Measurements from ENCODE around the gene KLF15.

Gene KLF15

GRCh38 chr3:126373682-126374601, 16.7 kb upstream of the KLF15 start:
- no peak overlapping the region for H3K4me3 ChIP-seq (ENCODE audit: low read depth, low read length)
- TF ChIP-seq CTCF (IDR thresholded peaks at IDR 0.05; ENCODE audit: low read depth, low read length): no peak

- no peak overlapping the region for H3K4me3 ChIP-seq (ENCODE audit: low read depth, low read length)
- no peak for TF ChIP-seq CTCF (IDR thresholded peaks at IDR 0.05; ENCODE audit: low read depth, low read length)
Observed at GRCh38 chr3:126373146-126373613, 16.0 kb upstream of the KLF15 start.

- no peak overlapping the region for H3K4me3 ChIP-seq (ENCODE audit: low read depth, low read length)
- no peak for TF ChIP-seq CTCF (IDR thresholded peaks at IDR 0.05; ENCODE audit: low read depth, low read length)
Observed at GRCh38 chr3:126372413-126373145, 15.4 kb upstream of the KLF15 start.

- TF ChIP-seq CTCF (IDR thresholded peaks at IDR 0.05; ENCODE audit: low read depth, low read length): no peak
- H3K4me3 ChIP-seq (ENCODE audit: low read depth, low read length): no peak overlapping the region
Observed at GRCh38 chr3:126371096-126371705, 14.0 kb upstream of the KLF15 start.

GRCh38 chr3:126370606-126371005, 13.4 kb upstream of the KLF15 start:
- H3K4me3 ChIP-seq (ENCODE audit: low read depth, low read length): no peak overlapping the region
- TF ChIP-seq CTCF (IDR thresholded peaks at IDR 0.05; ENCODE audit: low read depth, low read length): no peak

- no peak for TF ChIP-seq CTCF (IDR thresholded peaks at IDR 0.05; ENCODE audit: low read depth, low read length)
- H3K4me3 ChIP-seq (ENCODE audit: low read depth, low read length): no peak overlapping the region
Observed at GRCh38 chr3:126370055-126370454, 12.8 kb upstream of the KLF15 start.
